GM21360 (cell line): ENCODE measurements around the gene ZSCAN29.

Source experiments
- ATAC-seq: cut with Tn5 transposase; IDR thresholded peaks from one replicate; pipeline ENCODE4 v1.9.1; 2021; ENCODE audit warnings: mild to moderate bottlenecking, moderate library complexity; ENCODE audit not compliant: unreplicated experiment

ZSCAN29 gene

GRCh38 chr15:43352693-43353382 lies 18.0 kb downstream of the ZSCAN29 start:
- ATAC-seq: no peak

- ATAC-seq: no peak
These were observed 23.7 kb downstream of the ZSCAN29 start for GRCh38 chr15:43347114-43347513.

GRCh38 chr15:43346305-43346704 lies 24.5 kb downstream of the ZSCAN29 start:
- no peak for ATAC-seq

- ATAC-seq: peak; percentile 16
These were observed 40.1 kb downstream of the ZSCAN29 start for GRCh38 chr15:43330780-43331087.

GRCh38 chr15:43329960-43330779 lies 40.7 kb downstream of the ZSCAN29 start, which contains the start of gene LCMT2:
Gene LCMT2 (minus strand): TSS chr15:43330573. CDS start chr15:43330489, 84 bp downstream.
- ATAC-seq: peak; percentile 82

GRCh38 chr15:43329217-43329959 lies 41.5 kb downstream of the ZSCAN29 start:
- no peak for ATAC-seq

- no peak for ATAC-seq
These were observed 45.7 kb downstream of the ZSCAN29 start for GRCh38 chr15:43325039-43325684.

GRCh38 chr15:43318990-43319771 lies 51.7 kb downstream of the ZSCAN29 start:
- ATAC-seq: no peak

GRCh38 chr15:43317566-43318184 lies 53.2 kb downstream of the ZSCAN29 start:
- ATAC-seq: no peak

- ATAC-seq: no peak
These were observed 53.9 kb downstream of the ZSCAN29 start for GRCh38 chr15:43316971-43317346.

GRCh38 chr15:43316016-43316970 lies 54.5 kb downstream of the ZSCAN29 start:
- ATAC-seq: no peak

- no peak for ATAC-seq
These were observed 56.7 kb downstream of the ZSCAN29 start for GRCh38 chr15:43314171-43314570.

GRCh38 chr15:43312378-43312777 lies 58.5 kb downstream of the ZSCAN29 start:
- no peak for ATAC-seq
